CD4-positive, alpha-beta T cell (primary cell): ENCODE results near the gene PPIL1. TPM values are rescaled to one million over a fixed set of nuclear protein-coding genes. Genes with fewer than 3 reads are reported as not detected.

Source experiments
- ATAC-seq: fragments of 200-7000 bp; cut with Tn5 transposase; one replicate; pipeline ENCODE4 v1.10.0; 2022; ENCODE audit warnings: mild to moderate bottlenecking; ENCODE audit not compliant: poor library complexity
- CTCF ChIA-PET: fragments of 350-600 bp; sonication (Branson Sonifier 250); formaldehyde crosslinking; loops from one replicate; lab custom pipeline; 2021; ENCODE audit warnings: antibody characterized with exemption, inconsistent platforms; lab: Charles Lee
- POLR2A ChIA-PET: fragments of 350-600 bp; sonication (Branson Sonifier 250); formaldehyde crosslinking; loops from one replicate; lab custom pipeline; 2021; ENCODE audit warnings: antibody characterized with exemption, inconsistent platforms; lab: Charles Lee
- DNase-seq, 14 experiments: peaks; one replicate each; pipeline ENCODE4 v3.0.0-alpha.2; 2013 to 2020; ENCODE audit warnings: mixed read lengths in 2 of 14
- H3K27ac ChIP-seq, 2 donors: one replicate each; pipeline versions ENCODE4 v1.5.1 to v1.7.0; 2013; ENCODE audit warnings: low read length in 2 of 2, low read depth in 1 of 2, mild to moderate bottlenecking in 1 of 2
- H3K27me3 ChIP-seq, 2 experiments: 1 replicate in 1 of 2; 2 replicates in 1 of 2; pipeline versions ENCODE4 v1.6.1 to v1.7.0; 2013; ENCODE audit warnings: low read length in 2 of 2, control low read depth in 1 of 2, mild to moderate bottlenecking in 1 of 2, moderate library complexity in 1 of 2; ENCODE audit not compliant: insufficient read depth in 2 of 2, control insufficient read depth in 1 of 2
- H3K36me3 ChIP-seq: one replicate; pipeline ENCODE4 v1.6.1; 2013; ENCODE audit warnings: low read length, control low read depth; ENCODE audit not compliant: insufficient read depth
- H3K4me1 ChIP-seq: one replicate; pipeline ENCODE4 v1.6.1; 2013; ENCODE audit warnings: low read length, control low read depth; ENCODE audit not compliant: insufficient read depth
- H3K4me3 ChIP-seq: one replicate; pipeline ENCODE4 v1.5.1; 2013; ENCODE audit warnings: mild to moderate bottlenecking, low read length, moderate library complexity
- H3K9me3 ChIP-seq, 2 experiments: 1 replicate in 1 of 2; 2 replicates in 1 of 2; pipeline versions ENCODE4 v1.6.1 to v1.7.0; 2013; ENCODE audit warnings: low read length in 2 of 2, mild to moderate bottlenecking in 2 of 2, control low read depth in 1 of 2, moderate library complexity in 1 of 2; ENCODE audit not compliant: control insufficient read depth in 1 of 2, insufficient read depth in 1 of 2
- H3K27ac Mint-ChIP-seq: one replicate; pipeline ENCODE4 v1.8.0; 2020; ENCODE audit warnings: mixed read lengths
- H3K27me3 Mint-ChIP-seq: one replicate; pipeline ENCODE4 v1.8.0; 2021; ENCODE audit warnings: mixed read lengths
- H3K36me3 Mint-ChIP-seq: one replicate; pipeline ENCODE4 v1.8.0; 2021; ENCODE audit warnings: low read depth, mixed read lengths
- H3K4me1 Mint-ChIP-seq: one replicate; pipeline ENCODE4 v1.8.0; 2021; ENCODE audit warnings: low read depth, mixed read lengths
- H3K4me3 Mint-ChIP-seq: one replicate; pipeline ENCODE4 v1.8.0; 2020; ENCODE audit warnings: mild to moderate bottlenecking, mixed read lengths
- H3K9me3 Mint-ChIP-seq: one replicate; pipeline ENCODE4 v1.8.0; 2020; ENCODE audit warnings: mixed read lengths
- CTCF ChIP-seq: fragments of 200-600 bp; IDR thresholded peaks from one replicate; pipeline ENCODE4 v1.8.0; 2022; ENCODE audit warnings: antibody characterized with exemption, mild to moderate bottlenecking
- intact Hi-C, 2 experiments: fragments of 100-400 bp; cut with DNase I in 1 of 2; cut with micrococcal nuclease in 1 of 2; formaldehyde crosslinking; loops; one replicate each; pipeline versions ENCODE4 v1.15.1 to v1.9.0; 2023 to 2025; cut with DNase I, micrococcal nuclease
- total RNA-seq, 174 experiments: library from RNA in 2 of 174; stranded (reverse) in 2 of 174; gene quantifications; one replicate each; pipeline ENCODE4 v1.2.3 and lab custom pipeline; 2021 to 2026

PPIL1 gene
- total RNA-seq, 2 experiments from 2014 or later: 1.8 to 2.2 TPM

DNA sequence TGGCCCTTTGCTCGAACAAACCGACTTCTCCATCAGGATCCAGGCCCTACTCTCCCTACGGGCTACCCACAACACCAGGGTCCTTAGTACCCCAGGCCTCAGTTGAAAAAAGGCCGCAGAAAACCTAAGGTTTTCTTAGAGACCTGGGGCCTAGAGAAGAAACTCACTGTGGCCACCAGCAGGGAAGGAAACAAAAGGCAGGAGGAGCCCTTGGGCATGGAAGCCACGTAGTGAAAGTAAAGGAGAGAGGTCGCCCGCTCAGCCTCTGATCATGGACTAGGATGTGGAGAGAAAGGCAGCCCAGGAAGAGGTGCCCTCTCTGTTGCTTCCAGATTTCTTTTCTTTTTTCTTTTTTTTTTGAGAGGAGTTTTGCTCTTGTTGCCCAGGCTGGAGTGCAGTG is 66.9 kb downstream of the PPIL1 start:
- H3K4me3 ChIP-seq: no peak overlapping the region
- no peaks in the 10 kb centered on the region for H3K27me3 ChIP-seq
- POLR2A ChIA-PET: no interaction called here
- no peak for DNase-seq
- no peak for TF ChIP-seq CTCF
- peaks cover 4% of the 10 kb centered on the region for H3K27me3 Mint-ChIP-seq
- H3K27ac Mint-ChIP-seq: no peak overlapping the region
- intact Hi-C loops: no loop called here
- H3K4me3 Mint-ChIP-seq: no peak overlapping the region
- CTCF ChIA-PET: no interaction called here
- no peaks in the 10 kb centered on the region for H3K9me3 ChIP-seq
- no peaks in the 10 kb centered on the region for H3K4me1 Mint-ChIP-seq
- no peak overlapping the region for H3K27ac ChIP-seq
- no peak for ATAC-seq
- no peaks in the 10 kb centered on the region for H3K4me1 ChIP-seq
- H3K36me3 ChIP-seq: no peaks in the 10 kb centered on the region
- H3K36me3 Mint-ChIP-seq: no peaks in the 10 kb centered on the region
- no peaks in the 10 kb centered on the region for H3K9me3 Mint-ChIP-seq

DNA sequence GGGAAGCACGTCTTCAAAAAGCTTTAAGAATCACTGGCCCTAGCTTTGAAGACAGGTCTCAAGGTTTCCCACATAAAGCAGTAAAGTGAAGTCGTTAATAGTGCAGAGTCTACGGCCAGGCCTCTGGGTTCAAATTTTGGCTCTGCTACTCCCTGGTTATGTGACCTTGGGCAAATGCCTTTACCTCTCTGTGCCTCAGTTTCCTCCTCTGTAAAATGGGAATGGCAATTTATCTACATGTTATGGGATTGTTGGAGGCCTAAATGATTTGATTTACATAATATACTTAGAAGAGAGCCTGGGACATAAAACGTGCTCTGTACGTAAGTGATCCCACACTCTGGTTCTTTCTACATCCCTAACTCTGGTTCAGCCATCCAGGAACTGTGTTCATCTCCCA is 67.5 kb downstream of the PPIL1 start:
- Histone ChIP-seq H3K9me3 (no peaks in the 10 kb centered on the region), H3K36me3 (no peaks in the 10 kb centered on the region), H3K4me1 (no peaks in the 10 kb centered on the region), H3K4me3 (no peak overlapping the region), H3K27me3 (no peaks in the 10 kb centered on the region), H3K27ac (no peak overlapping the region)
- no peaks in the 10 kb centered on the region for H3K36me3 Mint-ChIP-seq
- DNase-seq (no peak), ATAC-seq (no peak)
- no peaks in the 10 kb centered on the region for H3K4me1 Mint-ChIP-seq
- H3K27ac Mint-ChIP-seq: no peak overlapping the region
- intact Hi-C loops: no loop called here
- ChIA-PET CTCF (no interaction called here), POLR2A (no interaction called here)
- no peak overlapping the region for H3K4me3 Mint-ChIP-seq
- no peak for TF ChIP-seq CTCF
- H3K27me3 Mint-ChIP-seq: peaks cover 4% of the 10 kb centered on the region
- H3K9me3 Mint-ChIP-seq: no peaks in the 10 kb centered on the region

- Histone ChIP-seq H3K36me3 (no peaks in the 10 kb centered on the region), H3K27me3 (no peaks in the 10 kb centered on the region), H3K27ac (no peak overlapping the region), H3K9me3 (no peaks in the 10 kb centered on the region), H3K4me3 (no peak overlapping the region), H3K4me1 (no peaks in the 10 kb centered on the region)
- ATAC-seq (no peak), DNase-seq (no peak)
- H3K9me3 Mint-ChIP-seq: no peaks in the 10 kb centered on the region
- H3K4me3 Mint-ChIP-seq: no peak overlapping the region
- H3K27ac Mint-ChIP-seq: no peak overlapping the region
- intact Hi-C loops: no loop called here
- CTCF ChIA-PET: no interaction called here
- peaks cover 4% of the 10 kb centered on the region for H3K27me3 Mint-ChIP-seq
- H3K36me3 Mint-ChIP-seq: no peaks in the 10 kb centered on the region
- POLR2A ChIA-PET: no interaction called here
- no peaks in the 10 kb centered on the region for H3K4me1 Mint-ChIP-seq
- TF ChIP-seq CTCF: no peak
Observed at GRCh38 chr6:36805917-36806316, 68.7 kb downstream of the PPIL1 start.
